ENCODE measurements around the gene FREY1.
"Not testable (repeated sequence)": the region's sequence is repeated elsewhere in the genome, so short reads cannot be mapped to it uniquely, and the experiment has no call there.

Gene FREY1

GRCh38 chr11:45913942-45914635, 7.0 kb upstream of the FREY1 start:
- H3K36me3 Mint-ChIP-seq: peaks cover 16% of the 10 kb centered on the region
- CTCF ChIA-PET: interaction anchor here (1.4 kb wide), 1 partner anchor 41 kb away, joined by 3 read pairs; no protein-coding TSS in a partner anchor
- no peaks in the 10 kb centered on the region for H3K9me3 Mint-ChIP-seq
- no peak overlapping the region for H3K27ac Mint-ChIP-seq
- no peaks in the 10 kb centered on the region for H3K27me3 Mint-ChIP-seq
- H3K4me3 Mint-ChIP-seq: no peak overlapping the region
- DNase-seq: no peak
- peaks cover 33% of the 10 kb centered on the region for H3K4me1 Mint-ChIP-seq

- Mint-ChIP-seq H3K36me3 (peaks cover 16% of the 10 kb centered on the region), H3K4me1 (peaks cover 27% of the 10 kb centered on the region), H3K4me3 (no peak overlapping the region), H3K27me3 (no peaks in the 10 kb centered on the region), H3K9me3 (no peaks in the 10 kb centered on the region), H3K27ac (no peak overlapping the region)
- DNase-seq: no peak
- CTCF ChIA-PET: no interaction called here
Observed at GRCh38 chr11:45913514-45913913, 6.4 kb upstream of the FREY1 start.

GRCh38 chr11:45910623-45911022, 3.6 kb upstream of the FREY1 start:
- Mint-ChIP-seq H3K4me1 (peaks cover 8% of the 10 kb centered on the region), H3K36me3 (peaks cover 7% of the 10 kb centered on the region), H3K27me3 (no peaks in the 10 kb centered on the region), H3K27ac (no peak overlapping the region), H3K9me3 (no peaks in the 10 kb centered on the region), H3K4me3 (no peak overlapping the region)
- no peak for DNase-seq
- CTCF ChIA-PET: no interaction called here

GRCh38 chr11:45909594-45910475, 2.8 kb upstream of the FREY1 start:
- no peak for DNase-seq
- Mint-ChIP-seq H3K36me3 (peaks cover 6% of the 10 kb centered on the region), H3K4me3 (no peak overlapping the region), H3K27ac (no peak overlapping the region), H3K27me3 (peaks cover 3% of the 10 kb centered on the region), H3K9me3 (no peaks in the 10 kb centered on the region), H3K4me1 (peaks cover 7% of the 10 kb centered on the region)
- CTCF ChIA-PET: no interaction called here

GRCh38 chr11:45907911-45908370, 870 bp upstream of the FREY1 start:
- no peak overlapping the region for H3K27ac Mint-ChIP-seq
- CTCF ChIA-PET: no interaction called here
- no peak overlapping the region for H3K4me3 Mint-ChIP-seq
- no peaks in the 10 kb centered on the region for H3K36me3 Mint-ChIP-seq
- no peak for DNase-seq
- H3K4me1 Mint-ChIP-seq: peaks cover 5% of the 10 kb centered on the region
- H3K27me3 Mint-ChIP-seq: peaks cover 15% of the 10 kb centered on the region
- H3K9me3 Mint-ChIP-seq: no peaks in the 10 kb centered on the region

- CTCF ChIA-PET: no interaction called here
- peaks cover 30% of the 10 kb centered on the region for H3K27me3 Mint-ChIP-seq
- DNase-seq: no peak
- no peak overlapping the region for H3K27ac Mint-ChIP-seq
- H3K9me3 Mint-ChIP-seq: no peaks in the 10 kb centered on the region
- H3K4me1 Mint-ChIP-seq: peaks cover 5% of the 10 kb centered on the region
- no peaks in the 10 kb centered on the region for H3K36me3 Mint-ChIP-seq
- no peak overlapping the region for H3K4me3 Mint-ChIP-seq
Observed at GRCh38 chr11:45906096-45906682, 882 bp downstream of the FREY1 start.

DNA sequence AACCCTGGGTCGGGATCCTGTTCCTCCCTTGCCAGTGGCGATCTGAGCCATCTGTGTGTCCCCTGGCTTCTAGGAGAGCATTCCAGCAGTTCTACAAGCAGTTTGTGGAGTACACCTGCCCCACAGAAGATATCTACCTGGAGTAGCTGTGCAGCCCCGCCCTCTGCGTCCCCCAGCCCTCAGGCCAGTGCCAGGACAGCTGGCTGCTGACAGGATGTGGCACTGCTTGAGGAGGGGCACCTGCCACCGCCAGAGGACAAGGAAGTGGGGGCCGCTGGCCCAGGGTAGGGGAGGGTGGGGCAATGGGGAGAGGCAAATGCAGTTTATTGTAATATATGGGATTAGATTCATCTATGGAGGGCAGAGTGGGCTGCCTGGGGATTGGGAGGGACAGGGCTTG, 1.5 kb downstream of the FREY1 start:
- H3K36me3 Mint-ChIP-seq, H3K27ac Mint-ChIP-seq, H3K9me3 Mint-ChIP-seq, DNase-seq, H3K4me3 Mint-ChIP-seq, CTCF ChIA-PET, H3K4me1 Mint-ChIP-seq: not testable (repeated sequence)
- peaks cover 36% of the 10 kb centered on the region for H3K27me3 Mint-ChIP-seq

- Mint-ChIP-seq H3K27ac (no peak overlapping the region), H3K4me3 (no peak overlapping the region), H3K4me1 (peaks cover 8% of the 10 kb centered on the region), H3K9me3 (no peaks in the 10 kb centered on the region), H3K27me3 (peaks cover 41% of the 10 kb centered on the region), H3K36me3 (no peaks in the 10 kb centered on the region)
- DNase-seq: no peak
- CTCF ChIA-PET: no interaction called here
Observed at GRCh38 chr11:45905095-45905494, 2.0 kb downstream of the FREY1 start.

- Mint-ChIP-seq H3K4me3 (no peak overlapping the region), H3K27me3 (peaks cover 47% of the 10 kb centered on the region), H3K36me3 (no peaks in the 10 kb centered on the region), H3K4me1 (peaks cover 8% of the 10 kb centered on the region), H3K27ac (no peak overlapping the region), H3K9me3 (no peaks in the 10 kb centered on the region)
- CTCF ChIA-PET: no interaction called here
- no peak for DNase-seq
Observed at GRCh38 chr11:45904309-45904915, 2.7 kb downstream of the FREY1 start.

- peaks cover 64% of the 10 kb centered on the region for H3K27me3 Mint-ChIP-seq
- no peak overlapping the region for H3K27ac Mint-ChIP-seq
- CTCF ChIA-PET: no interaction called here
- no peak overlapping the region for H3K4me3 Mint-ChIP-seq
- no peak for DNase-seq
- H3K9me3 Mint-ChIP-seq: no peaks in the 10 kb centered on the region
- peaks cover 10% of the 10 kb centered on the region for H3K4me1 Mint-ChIP-seq
- no peaks in the 10 kb centered on the region for H3K36me3 Mint-ChIP-seq
Observed at GRCh38 chr11:45902452-45903380, 4.4 kb downstream of the FREY1 start.

- DNase-seq: no peak
- Mint-ChIP-seq H3K9me3 (no peaks in the 10 kb centered on the region), H3K4me3 (no peak overlapping the region), H3K27me3 (peaks cover 75% of the 10 kb centered on the region), H3K36me3 (no peaks in the 10 kb centered on the region), H3K27ac (no peak overlapping the region), H3K4me1 (peaks cover 10% of the 10 kb centered on the region)
- CTCF ChIA-PET: interaction anchor here (1.0 kb wide), 1 partner anchor 414 kb away, joined by 3 read pairs; no protein-coding TSS in a partner anchor
Observed at GRCh38 chr11:45901626-45902025, 5.4 kb downstream of the FREY1 start.

DNA sequence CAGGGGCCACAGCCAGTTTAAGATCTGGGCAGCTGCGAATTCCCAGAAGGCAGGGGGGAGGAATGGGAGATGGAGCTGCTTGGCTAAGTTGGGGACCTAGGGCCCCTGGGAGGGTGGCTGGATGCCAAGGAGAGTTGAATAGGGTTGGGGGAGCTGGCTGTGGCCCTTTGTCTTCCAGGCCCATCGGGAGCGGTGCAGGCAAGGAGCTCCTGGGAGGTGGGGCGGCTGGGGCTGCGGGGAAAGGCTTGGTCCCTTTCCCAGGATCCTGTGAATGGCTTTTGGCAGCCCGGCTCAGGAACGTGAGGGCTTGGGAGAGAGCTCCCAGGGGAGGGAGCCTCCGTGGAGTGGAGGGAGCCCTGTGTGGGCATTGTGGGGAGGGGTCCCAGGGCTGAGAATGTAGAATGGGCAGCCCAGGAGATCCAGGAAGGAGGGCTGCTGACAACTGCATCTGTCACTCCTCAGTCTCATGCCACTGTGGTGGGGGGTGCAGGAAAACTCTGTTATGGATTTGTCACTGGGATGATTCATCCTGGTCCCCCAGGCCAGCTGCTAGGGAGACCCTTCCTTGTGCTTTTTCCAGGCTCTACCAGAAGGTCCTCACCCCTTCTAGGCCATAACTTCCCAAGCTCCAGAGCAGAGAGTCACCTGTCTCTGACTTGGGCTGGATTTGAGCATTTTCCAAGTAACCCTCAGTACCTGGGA, 6.0 kb downstream of the FREY1 start:
- Mint-ChIP-seq H3K27ac (no peak overlapping the region), H3K36me3 (no peaks in the 10 kb centered on the region), H3K9me3 (no peaks in the 10 kb centered on the region), H3K4me1 (peaks cover 8% of the 10 kb centered on the region), H3K4me3 (no peak overlapping the region), H3K27me3 (peaks cover 81% of the 10 kb centered on the region)
- CTCF ChIA-PET: interaction anchor here (1.0 kb wide), 1 partner anchor 415 kb away, joined by 3 read pairs; no protein-coding TSS in a partner anchor
- DNase-seq: no peak

DNA sequence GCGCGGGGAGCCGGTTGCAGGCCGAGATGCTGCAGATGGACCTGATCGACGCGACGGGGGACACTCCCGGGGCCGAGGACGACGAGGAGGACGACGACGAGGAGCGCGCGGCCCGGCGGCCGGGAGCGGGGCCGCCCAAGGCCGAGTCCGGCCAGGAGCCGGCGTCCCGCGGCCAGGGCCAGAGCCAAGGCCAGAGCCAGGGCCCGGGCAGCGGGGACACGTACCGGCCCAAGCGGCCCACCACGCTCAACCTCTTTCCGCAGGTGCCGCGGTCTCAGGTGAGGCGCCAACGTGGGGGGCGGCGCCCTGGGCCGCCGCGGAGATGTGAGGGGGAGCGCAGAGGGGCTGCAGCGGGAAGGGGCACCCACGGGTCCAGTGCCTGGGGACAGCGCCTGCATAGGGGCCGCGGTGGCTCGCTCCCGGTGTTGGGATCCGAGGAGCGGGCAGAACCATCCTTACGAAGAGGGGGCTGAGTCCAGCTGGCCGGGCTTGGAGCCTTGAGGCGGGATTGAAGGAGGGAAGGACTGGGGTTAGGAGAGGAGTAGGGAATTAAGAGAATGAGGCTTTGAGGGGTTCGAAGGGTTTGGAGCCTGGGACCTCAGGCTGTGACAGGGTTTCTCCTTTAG, 6.8 kb downstream of the FREY1 start:
- H3K27ac Mint-ChIP-seq, DNase-seq, CTCF ChIA-PET, H3K36me3 Mint-ChIP-seq, H3K9me3 Mint-ChIP-seq, H3K4me1 Mint-ChIP-seq: not testable (repeated sequence)
- peak overlapping the region; percentile 21 for H3K4me3 Mint-ChIP-seq
- peaks cover 84% of the 10 kb centered on the region for H3K27me3 Mint-ChIP-seq
